Measurements from ENCODE around the gene PROCR.

DNA sequence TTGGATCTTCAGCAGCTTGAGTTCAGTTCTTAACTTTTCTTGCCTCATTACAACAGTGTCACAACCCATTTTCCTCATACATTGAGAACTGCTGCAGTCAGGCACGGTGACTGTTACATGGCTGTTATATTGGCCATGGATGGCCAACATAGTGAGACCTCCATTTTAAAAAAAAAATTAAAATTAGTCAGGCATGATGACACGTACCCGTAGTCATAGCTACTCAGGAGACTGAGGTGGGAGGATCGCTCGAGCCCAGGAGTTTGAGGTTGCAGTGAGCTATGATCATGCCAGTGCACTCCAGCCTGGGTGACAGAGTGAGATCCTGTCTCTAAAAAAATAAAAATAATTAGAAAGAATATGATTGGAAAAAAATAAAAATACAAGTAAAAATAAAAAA, 44.7 kb downstream of the PROCR start:
- no peak for TF ChIP-seq SUZ12 (IDR thresholded peaks at IDR 0.05)
- TF ChIP-seq FOXK2 (IDR thresholded peaks at IDR 0.05): no peak
- TF ChIP-seq ARNT (IDR thresholded peaks at IDR 0.05): no peak
- TF ChIP-seq BHLHE40 (IDR thresholded peaks at IDR 0.05; ENCODE audit: borderline replicate concordance): no peak
- no peak for TF ChIP-seq LEF1 (IDR thresholded peaks at IDR 0.05; ENCODE audit: borderline replicate concordance)
- no peak for TF ChIP-seq ZNF384 (IDR thresholded peaks at IDR 0.05)
- no peak for TF ChIP-seq HDGF (IDR thresholded peaks at IDR 0.05; ENCODE audit: borderline replicate concordance)
- no peak for TF ChIP-seq FOXM1 (IDR thresholded peaks at IDR 0.05; ENCODE audit: borderline replicate concordance)
- TF ChIP-seq FOXA1 (IDR thresholded peaks at IDR 0.05): no peak
- no peak for TF ChIP-seq ELF4 (IDR thresholded peaks at IDR 0.05)
- TF ChIP-seq SP1 (IDR thresholded peaks at IDR 0.05): no peak
- TF ChIP-seq TARDBP (IDR thresholded peaks at IDR 0.05): no peak
- no peak for TF ChIP-seq L3MBTL2 (conservative IDR thresholded peaks at IDR 0.05)

Measured in HEK293T (cell line).